Aorta (tissue), 5 donors: Measurements from ENCODE around the gene ATP10A. TPM values are rescaled to one million over a fixed set of nuclear protein-coding genes. Genes with fewer than 3 reads are reported as not detected.

Source experiments
- ATAC-seq: fragments of 200-7000 bp; cut with Tn5 transposase; one replicate; pipeline ENCODE4 v1.9.1; 2022; ENCODE audit warnings: moderate library complexity; ENCODE audit not compliant: low FRiP score
- DNase-seq, 2 donors: peaks; one replicate each; pipeline ENCODE4 v3.0.0-alpha.2; 2020
- H3K27ac ChIP-seq, 2 donors: one replicate each; pipeline ENCODE4 v1.5.1; 2013; ENCODE audit warnings: low read length in 2 of 2, mild to moderate bottlenecking in 2 of 2, moderate library complexity in 2 of 2, control low read depth in 1 of 2, inconsistent platforms in 1 of 2, low read depth in 1 of 2
- H3K27me3 ChIP-seq, 2 donors: one replicate each; pipeline ENCODE4 v1.6.1; 2013; ENCODE audit warnings: control low read depth in 1 of 2, low read length in 1 of 2, mild to moderate bottlenecking in 1 of 2, moderate library complexity in 1 of 2; ENCODE audit not compliant: insufficient read depth in 2 of 2, control insufficient read depth in 1 of 2
- H3K36me3 ChIP-seq, 2 donors: one replicate each; pipeline ENCODE4 v1.6.1; 2013; ENCODE audit warnings: control low read depth in 1 of 2, low read length in 1 of 2, mild to moderate bottlenecking in 1 of 2; ENCODE audit not compliant: insufficient read depth in 2 of 2, control insufficient read depth in 1 of 2
- H3K4me1 ChIP-seq, 2 donors: one replicate each; pipeline ENCODE4 v1.6.1; 2013; ENCODE audit warnings: low read length in 2 of 2, control low read depth in 1 of 2, mild to moderate bottlenecking in 1 of 2, moderate library complexity in 1 of 2; ENCODE audit not compliant: insufficient read depth in 2 of 2, control insufficient read depth in 1 of 2
- H3K4me3 ChIP-seq, 2 donors: one replicate each; pipeline ENCODE4 v1.5.1; 2013; ENCODE audit warnings: low read length in 2 of 2, control low read depth in 1 of 2, mild to moderate bottlenecking in 1 of 2
- H3K9me3 ChIP-seq: one replicate; pipeline ENCODE4 v1.6.1; 2013; ENCODE audit warnings: mild to moderate bottlenecking, low read length; ENCODE audit not compliant: control insufficient read depth
- WGBS, 2 donors: extraction: QIAGEN DNeasy Blood & Tissue Kit; methylation state at CpG; one replicate each; pipeline ENCODE4 v1.1.7; 2013; 5-methylcytosine and 5-hydroxymethylcytosine counted together
- intact Hi-C, 2 donors: fragments of 100-400 bp; cut with DNase I; formaldehyde crosslinking; loops; one replicate each; pipeline versions ENCODE4 v1.14.2 to v1.15.0; 2022
- polyA plus RNA-seq, 2 donors: library from polyadenylated mRNA; stranded (reverse); fragments of 200-250 nt; gene quantifications; one replicate each; pipeline ENCODE4 v1.2.3, GENCODE V29; 2013
- total RNA-seq, 2 donors: library from RNA; stranded (reverse); fragmentation: NEBNext Ultra II Directional; extraction: Animal tissue kit (Norgen Biotek cat#: 25700); gene quantifications; one replicate each; pipeline ENCODE4 v1.2.1, GENCODE V29; 2021
- donor health status: healthy with polysubstance abuse.
- donor health status: Bipolar disorder and iron deficiency.
- donor health status: DM: no; HTN: no; CAD: no.
- donor health status: DM: no; HTN: no; CAD: no.
- donor health status: DM: yes; HTN: yes; CAD: no.

Gene ATP10A
- total and polyA plus RNA-seq, 4 donors, result 3.6 to 55.0 (median 22.2) TPM

DNA sequence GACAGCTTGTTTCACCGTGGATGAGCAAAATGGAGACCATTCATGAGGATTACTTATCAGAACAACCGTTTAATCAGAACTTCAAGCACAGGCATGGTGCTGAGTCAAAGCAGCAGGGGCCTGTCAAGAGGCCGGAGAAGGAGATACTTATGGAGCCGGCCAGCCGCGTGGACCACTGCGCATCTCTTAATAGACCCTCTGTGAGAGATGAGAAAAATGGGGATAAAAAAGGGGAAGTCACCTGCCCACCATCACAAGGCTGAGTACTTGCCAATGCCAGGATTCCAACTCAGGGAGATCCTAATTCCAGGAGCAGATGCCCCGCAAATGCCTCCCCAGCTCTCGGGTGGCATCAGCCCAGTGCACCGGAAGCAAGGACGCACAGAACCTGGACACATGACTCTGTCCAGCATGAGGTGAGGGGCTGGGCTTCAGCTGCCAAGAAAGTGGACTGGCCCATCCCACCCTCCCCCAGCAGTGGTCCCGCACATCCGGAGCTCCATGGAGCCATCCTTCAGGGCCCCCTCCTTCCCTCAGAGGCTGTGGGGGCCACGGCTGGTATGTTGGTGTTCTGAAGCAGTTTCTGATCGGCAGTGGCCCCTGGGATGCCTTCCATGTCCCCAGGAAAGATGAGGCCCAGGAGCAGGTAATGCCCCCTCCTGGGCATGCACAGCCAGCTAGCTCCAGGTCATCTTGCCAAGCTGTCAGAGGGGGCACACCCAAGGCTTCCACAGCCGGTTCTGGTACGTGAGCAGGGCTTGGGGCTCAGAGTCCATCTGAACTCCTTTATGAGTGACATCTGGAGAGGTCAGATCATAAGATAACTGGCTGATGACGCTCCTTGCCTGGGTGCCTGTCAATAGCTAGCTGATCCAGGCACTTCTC, 143.8 kb downstream of the ATP10A start:
- peaks cover 0 to 4% of the 10 kb centered on the region in 2 donors for H3K4me1 ChIP-seq
- ATAC-seq (no peak), DNase-seq (peak; percentile 30 to 64)
- 88 to 90% methylated on average over 18 of the region's 18 CpGs for WGBS, 2 donors
- H3K9me3 ChIP-seq, result no peaks in the 10 kb centered on the region
- H3K27me3 ChIP-seq, result no peaks in the 10 kb centered on the region
- peaks cover 0 to 2% of the 10 kb centered on the region in 2 donors for H3K36me3 ChIP-seq
- H3K27ac ChIP-seq, result peak overlapping the region; percentile 14 to 75
- intact Hi-C loops, result loop anchor here (5.0 to 10.0 kb wide), 2 partner anchors 135 to 143 kb away; partner anchors contain the start of gene ATP10A (in 1 of the 2)
- H3K4me3 ChIP-seq, result no peak overlapping the region

DNA sequence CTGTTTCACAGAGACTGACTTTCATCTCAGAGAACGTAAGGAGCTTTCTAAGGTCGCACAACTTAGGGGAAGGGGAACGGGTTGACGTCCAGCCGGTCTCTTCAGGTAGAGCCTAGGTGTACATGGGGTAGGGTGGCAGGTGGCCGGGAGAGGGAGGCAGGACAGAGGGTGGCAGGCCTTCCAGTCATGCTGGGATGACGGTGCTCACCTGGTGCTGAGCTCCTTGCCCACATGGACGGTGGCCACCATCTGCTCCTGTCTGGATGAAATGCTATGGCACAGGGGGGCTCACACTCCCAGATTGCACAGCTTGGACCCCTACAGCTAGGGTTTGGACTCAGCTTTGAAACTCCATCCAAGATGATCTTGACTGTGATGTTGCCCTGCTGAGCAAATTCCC, 144.5 kb downstream of the ATP10A start:
- Histone ChIP-seq H3K36me3 (peaks cover 0 to 2% of the 10 kb centered on the region in 2 donors), H3K27ac (peak overlapping the region; percentile 14 to 75), H3K4me3 (no peak overlapping the region), H3K9me3 (no peaks in the 10 kb centered on the region), H3K4me1 (peaks cover 0 to 4% of the 10 kb centered on the region in 2 donors), H3K27me3 (no peaks in the 10 kb centered on the region)
- peak in 1 of 2 donors; percentile 61 for DNase-seq
- WGBS, 2 donors, result 88 to 90% methylated on average over 8 of the region's 8 CpGs
- no peak for ATAC-seq
- intact Hi-C loops, result loop anchor here (5.0 to 10.0 kb wide), 2 partner anchors 136 to 144 kb away; partner anchors contain the start of gene ATP10A (in 1 of the 2)

DNA sequence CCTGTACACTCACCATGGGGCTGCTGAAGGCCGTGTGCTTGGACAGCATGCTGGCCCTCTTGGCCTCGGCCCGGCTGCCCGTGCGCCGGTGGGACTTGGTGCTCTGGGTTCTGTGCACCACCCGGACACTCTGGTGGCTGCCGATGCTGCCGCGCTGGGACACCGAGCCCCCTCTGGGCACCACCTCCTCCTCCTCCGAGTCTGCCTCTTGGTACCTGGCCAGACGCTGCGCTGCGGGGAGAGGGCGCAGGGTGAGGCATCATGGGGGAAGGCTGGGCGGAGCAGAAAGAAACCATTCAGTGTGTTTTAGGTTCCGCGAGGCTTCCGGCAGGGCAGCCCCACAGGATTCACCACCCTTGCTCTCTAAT, 145.0 kb downstream of the ATP10A start:
- WGBS, 2 donors, result 13 to 26% methylated on average over 20 of the region's 20 CpGs

DNA sequence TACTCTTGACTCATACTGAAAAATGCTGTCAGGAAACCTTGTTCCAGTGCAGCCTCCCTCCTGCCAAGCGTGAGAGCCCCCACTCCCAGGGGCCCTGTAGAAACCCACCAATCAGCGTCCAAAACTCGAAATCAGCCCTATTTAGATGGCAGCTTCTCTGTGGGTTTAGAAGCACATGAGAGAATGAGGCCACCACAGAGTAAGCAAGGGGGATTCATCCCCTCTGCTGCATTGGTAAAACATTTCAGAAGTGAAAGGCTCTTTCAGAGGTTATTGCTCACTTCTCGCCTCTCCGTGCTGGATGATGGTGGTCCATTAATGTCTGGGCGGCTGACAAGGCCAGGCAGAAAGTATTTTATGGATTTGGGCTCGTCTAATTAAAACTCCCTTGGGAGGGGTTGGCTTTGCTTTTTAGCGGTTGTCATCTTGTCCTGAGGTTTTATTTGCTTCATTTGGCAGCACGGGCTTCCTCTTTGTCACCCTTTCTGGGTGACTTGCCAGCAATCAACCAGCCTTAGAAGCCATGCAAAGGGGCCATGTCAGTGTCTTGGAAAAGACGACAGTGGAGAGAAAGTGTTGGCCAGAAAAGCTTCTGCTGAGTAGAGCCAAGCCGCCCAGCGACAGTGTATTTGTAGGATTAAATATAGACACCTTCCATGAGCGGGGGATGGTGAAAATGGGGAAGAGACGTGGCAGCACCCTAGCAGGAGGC, 145.5 kb downstream of the ATP10A start:
- Histone ChIP-seq H3K27ac (peak overlapping the region; percentile 14 to 75), H3K27me3 (no peaks in the 10 kb centered on the region), H3K36me3 (peaks cover 0 to 2% of the 10 kb centered on the region in 2 donors), H3K4me3 (no peak overlapping the region), H3K4me1 (peaks cover 0 to 4% of the 10 kb centered on the region in 2 donors), H3K9me3 (no peaks in the 10 kb centered on the region)
- ATAC-seq (peak; percentile 36), DNase-seq (peak; percentile 59 to 78)
- WGBS, 2 donors, result 4 to 8% methylated on average over 14 of the region's 14 CpGs
- intact Hi-C loops, result loop anchor here (5.0 to 10.0 kb wide), 2 partner anchors 137 to 145 kb away; partner anchors contain the start of gene ATP10A (in 1 of the 2)

More for the DNA sequence above, 145.0 kb downstream of the ATP10A start:
- H3K27ac ChIP-seq, result peak overlapping the region; percentile 14 to 75
- peaks cover 0 to 4% of the 10 kb centered on the region in 2 donors for H3K4me1 ChIP-seq
- H3K9me3 ChIP-seq, result no peaks in the 10 kb centered on the region
- no peak overlapping the region for H3K4me3 ChIP-seq
- H3K36me3 ChIP-seq, result peaks cover 0 to 2% of the 10 kb centered on the region in 2 donors
- DNase-seq, result peak; percentile 69 to 89
- H3K27me3 ChIP-seq, result no peaks in the 10 kb centered on the region
- intact Hi-C loops, result loop anchor here (5.0 to 10.0 kb wide), 2 partner anchors 137 to 144 kb away; partner anchors contain the start of gene ATP10A (in 1 of the 2)
- ATAC-seq, result peak; percentile 76

DNA sequence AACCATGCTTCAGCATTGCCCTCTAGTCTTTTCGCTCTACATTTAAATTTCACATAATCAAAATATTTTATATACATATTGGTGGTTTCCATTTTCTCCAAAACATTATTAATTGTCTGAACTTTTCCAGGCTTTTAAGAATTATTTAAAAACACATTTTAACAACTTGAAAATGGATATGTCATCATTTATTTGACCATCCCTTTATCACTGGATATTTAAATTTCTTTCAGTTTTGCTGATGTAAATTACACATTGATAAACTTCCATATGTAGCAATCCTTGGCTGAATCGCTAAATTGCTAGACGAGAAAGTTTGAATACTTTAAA, 146.0 kb downstream of the ATP10A start:
- DNase-seq (no peak), ATAC-seq (no peak)
- H3K4me1 ChIP-seq, result peaks cover 0 to 4% of the 10 kb centered on the region in 2 donors
- intact Hi-C loops, result loop anchor here (5.0 to 10.0 kb wide), 2 partner anchors 138 to 145 kb away; partner anchors contain the start of gene ATP10A (in 1 of the 2)
- no peaks in the 10 kb centered on the region for H3K9me3 ChIP-seq
- peaks cover 0 to 2% of the 10 kb centered on the region in 2 donors for H3K36me3 ChIP-seq
- 31 to 33% methylated on average over 3 of the region's 3 CpGs for WGBS, 2 donors
- no peak overlapping the region for H3K27ac ChIP-seq
- H3K4me3 ChIP-seq, result no peak overlapping the region
- H3K27me3 ChIP-seq, result no peaks in the 10 kb centered on the region

DNA sequence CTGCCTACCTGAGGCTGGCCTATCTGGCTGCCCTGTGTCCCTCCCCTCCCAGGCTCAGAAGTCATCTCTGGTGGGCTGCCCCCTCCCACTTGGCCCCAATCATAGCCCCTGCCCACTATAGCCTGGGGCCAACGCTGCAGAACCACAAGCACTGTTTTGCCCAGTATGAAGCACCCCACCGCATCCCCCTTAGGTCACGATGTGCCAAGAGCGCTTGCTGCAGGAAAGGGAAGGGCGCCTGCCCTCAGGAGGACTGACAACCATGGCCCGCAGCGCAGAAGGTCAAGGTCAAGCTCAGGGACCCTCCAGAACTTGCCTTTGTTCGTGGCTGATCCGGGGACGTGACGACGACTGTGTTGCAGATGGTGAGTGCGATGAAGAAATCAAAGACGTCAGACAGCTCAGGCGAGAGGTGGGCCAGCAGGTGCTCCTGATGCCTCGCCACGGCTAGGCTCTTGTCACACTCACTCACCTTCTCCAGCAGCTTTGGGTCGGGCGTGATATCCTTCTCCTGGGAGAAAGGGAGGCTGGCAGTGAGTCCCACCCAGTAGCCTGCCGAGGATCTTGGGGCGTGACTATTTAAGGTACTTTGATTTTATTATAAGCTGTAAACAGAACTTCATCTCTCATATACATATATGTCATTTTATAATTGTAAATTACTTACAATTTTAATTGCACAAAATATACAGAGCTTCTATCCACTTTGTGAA, 146.6 kb downstream of the ATP10A start:
- ATAC-seq, result no peak
- DNase-seq, result peak in 1 of 2 donors; percentile 72
- intact Hi-C loops, result loop anchor here (5.0 to 10.0 kb wide), 2 partner anchors 138 to 146 kb away; partner anchors contain the start of gene ATP10A (in 1 of the 2)

DNA sequence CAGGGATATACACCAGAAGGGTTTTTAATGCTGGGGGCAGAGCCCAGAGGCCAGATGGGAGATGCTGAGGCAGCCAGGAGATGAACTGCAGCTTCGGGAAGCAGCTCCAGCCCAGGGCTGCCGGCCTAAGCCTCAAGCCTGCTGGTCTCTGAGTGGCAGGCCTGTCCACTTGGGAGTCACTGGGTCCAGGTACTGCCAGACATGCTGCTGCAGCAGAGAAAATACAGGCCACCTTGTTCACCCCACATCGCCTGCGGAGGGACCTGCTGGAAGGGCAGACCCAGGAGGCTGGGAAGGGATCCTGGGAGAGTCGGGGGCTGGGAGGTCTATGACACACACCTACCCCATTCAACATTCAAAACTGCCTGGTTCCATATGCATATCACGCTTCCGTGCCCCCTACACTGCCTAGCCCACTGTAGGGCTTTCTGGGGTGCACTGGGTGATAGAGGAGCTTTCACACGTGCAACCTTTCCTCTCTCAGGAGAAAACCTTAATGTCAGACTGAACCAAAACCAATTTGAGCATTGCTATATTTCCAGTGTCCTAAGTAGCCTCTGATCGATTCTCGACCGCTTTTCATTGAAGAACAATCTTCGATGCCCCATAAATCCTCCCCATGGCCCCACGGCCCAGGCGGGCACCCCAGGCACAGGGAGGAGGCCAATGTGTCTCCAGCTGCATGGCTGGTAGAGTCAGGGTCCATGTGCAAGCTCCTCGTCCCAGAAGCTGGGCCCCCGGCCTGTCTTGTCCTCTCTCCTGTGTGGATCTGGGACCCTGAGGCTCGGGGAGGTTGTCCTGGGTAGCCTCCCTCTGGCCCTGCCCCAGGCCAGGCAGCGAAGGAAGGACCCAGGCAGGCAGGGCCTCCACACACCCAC, 147.4 kb downstream of the ATP10A start:
- H3K4me1 ChIP-seq, result peaks cover 0 to 4% of the 10 kb centered on the region in 2 donors
- intact Hi-C loops, result loop anchor here (5.0 to 10.0 kb wide), 2 partner anchors 139 to 147 kb away; partner anchors contain the start of gene ATP10A (in 1 of the 2)
- no peak for ATAC-seq
- no peaks in the 10 kb centered on the region for H3K9me3 ChIP-seq
- H3K36me3 ChIP-seq, result peaks cover 0 to 2% of the 10 kb centered on the region in 2 donors
- H3K27ac ChIP-seq, result peak overlapping the region in 1 of 2 donors; percentile 3
- 95 to 98% methylated on average over 18 of the region's 18 CpGs for WGBS, 2 donors
- peak in 1 of 2 donors; percentile 68 for DNase-seq
- H3K4me3 ChIP-seq, result no peak overlapping the region
- H3K27me3 ChIP-seq, result no peaks in the 10 kb centered on the region

More for the DNA sequence above, 146.6 kb downstream of the ATP10A start:
- WGBS, 2 donors, result 92 to 93% methylated on average over 21 of the region's 21 CpGs
- no peak overlapping the region for H3K4me3 ChIP-seq
- H3K9me3 ChIP-seq, result no peaks in the 10 kb centered on the region
- H3K27me3 ChIP-seq, result no peaks in the 10 kb centered on the region
- H3K27ac ChIP-seq, result peak overlapping the region in 1 of 2 donors; percentile 3
- H3K4me1 ChIP-seq, result peaks cover 0 to 4% of the 10 kb centered on the region in 2 donors
- H3K36me3 ChIP-seq, result peaks cover 0 to 2% of the 10 kb centered on the region in 2 donors
